CD4-positive, alpha-beta T cell (primary cell): ENCODE data around the gene PRKN. TPM values are rescaled to one million over a fixed set of nuclear protein-coding genes. Genes with fewer than 3 reads are reported as not detected.

ENCODE experiments used
- ATAC-seq: fragments of 200-7000 bp; cut with Tn5 transposase; one replicate; pipeline ENCODE4 v1.10.0; 2022; ENCODE audit warnings: mild to moderate bottlenecking; ENCODE audit not compliant: poor library complexity
- CTCF ChIA-PET: fragments of 350-600 bp; sonication (Branson Sonifier 250); formaldehyde crosslinking; loops from one replicate; lab custom pipeline; 2021; ENCODE audit warnings: antibody characterized with exemption, inconsistent platforms; lab: Charles Lee
- POLR2A ChIA-PET: fragments of 350-600 bp; sonication (Branson Sonifier 250); formaldehyde crosslinking; loops from one replicate; lab custom pipeline; 2021; ENCODE audit warnings: antibody characterized with exemption, inconsistent platforms; lab: Charles Lee
- DNase-seq, 14 experiments: peaks; one replicate each; pipeline ENCODE4 v3.0.0-alpha.2; 2013 to 2020; ENCODE audit warnings: mixed read lengths in 2 of 14
- H3K27ac ChIP-seq, 2 donors: one replicate each; pipeline versions ENCODE4 v1.5.1 to v1.7.0; 2013; ENCODE audit warnings: low read length in 2 of 2, low read depth in 1 of 2, mild to moderate bottlenecking in 1 of 2
- H3K27me3 ChIP-seq, 2 experiments: 1 replicate in 1 of 2; 2 replicates in 1 of 2; pipeline versions ENCODE4 v1.6.1 to v1.7.0; 2013; ENCODE audit warnings: low read length in 2 of 2, control low read depth in 1 of 2, mild to moderate bottlenecking in 1 of 2, moderate library complexity in 1 of 2; ENCODE audit not compliant: insufficient read depth in 2 of 2, control insufficient read depth in 1 of 2
- H3K36me3 ChIP-seq: one replicate; pipeline ENCODE4 v1.6.1; 2013; ENCODE audit warnings: low read length, control low read depth; ENCODE audit not compliant: insufficient read depth
- H3K4me1 ChIP-seq: one replicate; pipeline ENCODE4 v1.6.1; 2013; ENCODE audit warnings: low read length, control low read depth; ENCODE audit not compliant: insufficient read depth
- H3K4me3 ChIP-seq: one replicate; pipeline ENCODE4 v1.5.1; 2013; ENCODE audit warnings: mild to moderate bottlenecking, low read length, moderate library complexity
- H3K9me3 ChIP-seq, 2 experiments: 1 replicate in 1 of 2; 2 replicates in 1 of 2; pipeline versions ENCODE4 v1.6.1 to v1.7.0; 2013; ENCODE audit warnings: low read length in 2 of 2, mild to moderate bottlenecking in 2 of 2, control low read depth in 1 of 2, moderate library complexity in 1 of 2; ENCODE audit not compliant: control insufficient read depth in 1 of 2, insufficient read depth in 1 of 2
- H3K27ac Mint-ChIP-seq: one replicate; pipeline ENCODE4 v1.8.0; 2020; ENCODE audit warnings: mixed read lengths
- H3K27me3 Mint-ChIP-seq: one replicate; pipeline ENCODE4 v1.8.0; 2021; ENCODE audit warnings: mixed read lengths
- H3K36me3 Mint-ChIP-seq: one replicate; pipeline ENCODE4 v1.8.0; 2021; ENCODE audit warnings: low read depth, mixed read lengths
- H3K4me1 Mint-ChIP-seq: one replicate; pipeline ENCODE4 v1.8.0; 2021; ENCODE audit warnings: low read depth, mixed read lengths
- H3K4me3 Mint-ChIP-seq: one replicate; pipeline ENCODE4 v1.8.0; 2020; ENCODE audit warnings: mild to moderate bottlenecking, mixed read lengths
- H3K9me3 Mint-ChIP-seq: one replicate; pipeline ENCODE4 v1.8.0; 2020; ENCODE audit warnings: mixed read lengths
- intact Hi-C, 2 experiments: fragments of 100-400 bp; cut with DNase I in 1 of 2; cut with micrococcal nuclease in 1 of 2; formaldehyde crosslinking; loops; one replicate each; pipeline versions ENCODE4 v1.15.1 to v1.9.0; 2023 to 2025; cut with DNase I, micrococcal nuclease
- total RNA-seq, 174 experiments: library from RNA in 2 of 174; stranded (reverse) in 2 of 174; gene quantifications; one replicate each; pipeline ENCODE4 v1.2.3 and lab custom pipeline; 2021 to 2026
- TF ChIP-seq, protein P1 (sequence below): fragments of 200-600 bp; IDR thresholded peaks from one replicate; pipeline ENCODE4 v1.8.0; 2022; ENCODE audit warnings: antibody characterized with exemption, mild to moderate bottlenecking

PRKN gene
- total RNA-seq, 2 experiments from 2014 or later, result 5.2 to 5.4 TPM

DNA sequence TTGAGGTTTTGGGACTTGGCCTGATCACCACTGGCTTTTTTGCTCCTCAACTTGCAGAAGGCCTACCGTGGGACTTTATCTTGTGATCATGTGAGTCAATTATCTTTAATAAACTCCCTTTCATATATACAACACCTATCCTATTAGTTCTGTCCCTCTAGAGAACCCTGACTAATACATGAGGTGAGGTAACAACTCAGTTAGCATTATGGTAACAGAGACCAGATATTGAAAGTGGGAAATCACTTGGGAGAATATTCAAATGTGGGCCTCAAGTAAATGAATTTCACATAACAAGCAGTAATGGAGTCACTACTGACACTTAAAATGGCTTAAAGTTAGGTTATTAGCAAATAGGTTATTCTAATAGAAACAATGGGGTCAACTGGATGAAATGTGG lies 1015.6 kb downstream of the PRKN start:
- DNase-seq, result no peak
- H3K36me3 ChIP-seq, result no peaks in the 10 kb centered on the region
- CTCF ChIA-PET, result no interaction called here
- intact Hi-C loops, result no loop called here
- POLR2A ChIA-PET, result no interaction called here
- H3K27ac ChIP-seq, result no peak overlapping the region
- peaks cover 0 to 3% of the 10 kb centered on the region in 2 experiments for H3K9me3 ChIP-seq
- Mint-ChIP-seq H3K4me1 (no peaks in the 10 kb centered on the region), H3K4me3 (no peak overlapping the region), H3K27ac (no peak overlapping the region), H3K27me3 (no peaks in the 10 kb centered on the region), H3K36me3 (no peaks in the 10 kb centered on the region), H3K9me3 (no peaks in the 10 kb centered on the region)
- TF ChIP-seq, protein P1, sequence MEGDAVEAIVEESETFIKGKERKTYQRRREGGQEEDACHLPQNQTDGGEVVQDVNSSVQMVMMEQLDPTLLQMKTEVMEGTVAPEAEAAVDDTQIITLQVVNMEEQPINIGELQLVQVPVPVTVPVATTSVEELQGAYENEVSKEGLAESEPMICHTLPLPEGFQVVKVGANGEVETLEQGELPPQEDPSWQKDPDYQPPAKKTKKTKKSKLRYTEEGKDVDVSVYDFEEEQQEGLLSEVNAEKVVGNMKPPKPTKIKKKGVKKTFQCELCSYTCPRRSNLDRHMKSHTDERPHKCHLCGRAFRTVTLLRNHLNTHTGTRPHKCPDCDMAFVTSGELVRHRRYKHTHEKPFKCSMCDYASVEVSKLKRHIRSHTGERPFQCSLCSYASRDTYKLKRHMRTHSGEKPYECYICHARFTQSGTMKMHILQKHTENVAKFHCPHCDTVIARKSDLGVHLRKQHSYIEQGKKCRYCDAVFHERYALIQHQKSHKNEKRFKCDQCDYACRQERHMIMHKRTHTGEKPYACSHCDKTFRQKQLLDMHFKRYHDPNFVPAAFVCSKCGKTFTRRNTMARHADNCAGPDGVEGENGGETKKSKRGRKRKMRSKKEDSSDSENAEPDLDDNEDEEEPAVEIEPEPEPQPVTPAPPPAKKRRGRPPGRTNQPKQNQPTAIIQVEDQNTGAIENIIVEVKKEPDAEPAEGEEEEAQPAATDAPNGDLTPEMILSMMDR, result no peak
- no peak for ATAC-seq
- H3K4me3 ChIP-seq, result no peak overlapping the region
- H3K4me1 ChIP-seq, result no peaks in the 10 kb centered on the region
- H3K27me3 ChIP-seq, result no peaks in the 10 kb centered on the region

DNA sequence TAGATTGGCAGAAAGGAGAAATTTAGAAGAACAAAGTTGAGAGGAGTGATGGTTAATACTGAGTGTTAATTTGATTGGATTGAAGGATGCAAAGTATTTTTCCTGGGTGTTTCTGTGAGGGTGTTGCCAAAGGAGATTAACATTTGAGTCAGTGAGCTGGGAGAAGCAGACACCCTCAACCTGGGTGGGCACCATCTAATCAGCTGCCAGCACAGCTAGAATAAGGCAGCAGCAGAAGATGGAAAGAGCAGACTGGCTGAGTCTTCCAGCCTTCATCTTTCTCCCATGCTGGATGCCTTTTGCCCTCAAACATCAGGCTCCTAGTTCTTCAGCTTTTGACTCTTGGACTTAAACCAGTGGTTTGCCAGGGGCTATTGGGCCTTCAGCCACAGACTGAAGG lies 1016.1 kb downstream of the PRKN start:
- Mint-ChIP-seq H3K4me1 (no peaks in the 10 kb centered on the region), H3K36me3 (no peaks in the 10 kb centered on the region), H3K27me3 (no peaks in the 10 kb centered on the region), H3K27ac (no peak overlapping the region), H3K4me3 (no peak overlapping the region), H3K9me3 (no peaks in the 10 kb centered on the region)
- H3K4me1 ChIP-seq, result no peaks in the 10 kb centered on the region
- ChIA-PET POLR2A (no interaction called here), CTCF (no interaction called here)
- TF ChIP-seq, protein P1, result no peak
- H3K4me3 ChIP-seq, result no peak overlapping the region
- H3K27ac ChIP-seq, result no peak overlapping the region
- intact Hi-C loops, result no loop called here
- H3K36me3 ChIP-seq, result no peaks in the 10 kb centered on the region
- H3K27me3 ChIP-seq, result no peaks in the 10 kb centered on the region
- DNase-seq (no peak), ATAC-seq (no peak)
- H3K9me3 ChIP-seq, result peaks cover 0 to under 1% of the 10 kb centered on the region in 2 experiments

DNA sequence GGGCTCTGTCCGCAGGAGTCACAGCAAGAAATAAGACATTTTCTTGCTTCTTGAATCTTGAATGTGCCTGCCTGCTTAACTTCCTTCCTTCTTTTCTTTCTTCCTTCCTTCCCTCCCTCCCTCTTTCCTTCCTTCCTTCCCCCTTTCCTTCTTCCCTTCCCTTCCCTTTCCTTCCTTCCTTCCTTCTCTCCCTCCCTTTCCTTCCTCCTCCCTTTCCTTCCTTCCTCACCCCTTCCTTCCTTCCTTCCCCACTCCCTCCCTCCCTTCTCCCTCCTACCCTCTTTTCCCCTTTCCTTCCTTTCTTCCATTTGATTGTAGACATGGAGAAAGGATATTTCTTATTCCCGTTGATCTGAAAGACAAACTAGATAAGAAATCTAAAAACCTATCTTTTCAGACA lies 1016.9 kb downstream of the PRKN start:
- CTCF ChIA-PET, result no interaction called here
- Mint-ChIP-seq H3K27ac (no peak overlapping the region), H3K9me3 (no peaks in the 10 kb centered on the region), H3K4me3 (no peak overlapping the region), H3K36me3 (no peaks in the 10 kb centered on the region), H3K27me3 (no peaks in the 10 kb centered on the region), H3K4me1 (no peaks in the 10 kb centered on the region)
- POLR2A ChIA-PET, result no interaction called here
- DNase-seq (no peak), ATAC-seq (no peak)
- H3K27me3 ChIP-seq, result no peaks in the 10 kb centered on the region
- H3K27ac ChIP-seq, result no peak overlapping the region
- no peaks in the 10 kb centered on the region for H3K36me3 ChIP-seq
- TF ChIP-seq, protein P1, result no peak
- intact Hi-C loops, result no loop called here
- H3K4me3 ChIP-seq, result no peak overlapping the region
- H3K4me1 ChIP-seq, result no peaks in the 10 kb centered on the region
- no peaks in the 10 kb centered on the region for H3K9me3 ChIP-seq
